ENCODE data around the gene PBX3. TPM values are rescaled to one million over a fixed set of nuclear protein-coding genes. Genes with fewer than 3 reads are reported as not detected.

The PBX3 gene
- polyA plus RNA-seq, 1 donor, result 20.3 TPM

Other genes with a start within 250 kb of the PBX3 start
- gene MAPKAP1, start 40.2 kb upstream of the PBX3 start, polyA plus RNA-seq, result 46.8 TPM

Data from large intestine (tissue), 1 donor.